PC-3 (cell line): ENCODE data around the gene FAM83G.

Experiments
- CTCF ChIP-seq: fragments of 300-600 bp; sonication (generic); conservative IDR thresholded peaks from 2 replicates; pipeline ENCODE4 v1.5.1; 2017; ENCODE audit warnings: antibody characterized with exemption, low read depth, mild to moderate bottlenecking, low read length
- EZH2 ChIP-seq: fragments of 300-600 bp; sonication (generic); IDR thresholded peaks from one replicate; pipeline ENCODE4 v1.6.1; 2017; ENCODE audit warnings: antibody characterized with exemption, mild to moderate bottlenecking, low read length; ENCODE audit not compliant: unreplicated experiment
- EZH2phosphoT487 ChIP-seq: fragments of 300-600 bp; sonication (generic); IDR thresholded peaks from 2 replicates; pipeline ENCODE4 v1.6.1; 2018; ENCODE audit warnings: mild to moderate bottlenecking, antibody characterized with exemption, low read length, borderline replicate concordance

- TF ChIP-seq CTCF: no peak
- TF ChIP-seq EZH2phosphoT487: no peak
- no peak for TF ChIP-seq EZH2
Measured at GRCh38 chr17:18971801-18972200, 32.8 kb downstream of the FAM83G start.
